ENCODE measurements around the gene FARS2. TPM values are rescaled to one million over a fixed set of nuclear protein-coding genes. Genes with fewer than 3 reads are reported as not detected.

Gene FARS2
- total RNA-seq, 1 donor from 2014 or later: 16.5 TPM

GRCh38 chr6:5504078-5504477 is 242.8 kb downstream of the FARS2 start:
- Histone ChIP-seq H3K4me3 (no peak overlapping the region), H3K27me3 (no peaks in the 10 kb centered on the region), H3K27ac (no peak overlapping the region), H3K9me3 (no peaks in the 10 kb centered on the region), H3K4me1 (peaks cover 3% of the 10 kb centered on the region), H3K36me3 (no peaks in the 10 kb centered on the region)
- intact Hi-C loops (cut with DNase I): no loop called here
- no peak for TF ChIP-seq POLR2AphosphoS5 (IDR thresholded peaks at IDR 0.05; ENCODE audit: insufficient read depth in 1 of 2, low read depth in 1 of 2)
- TF ChIP-seq POLR2A (IDR thresholded peaks at IDR 0.05): no peak
- DNase-seq (ENCODE audit: extremely low spot score in 2 of 2): no peak

- Histone ChIP-seq H3K36me3 (no peaks in the 10 kb centered on the region), H3K27me3 (no peaks in the 10 kb centered on the region), H3K9me3 (no peaks in the 10 kb centered on the region), H3K27ac (no peak overlapping the region), H3K4me1 (no peaks in the 10 kb centered on the region), H3K4me3 (no peak overlapping the region)
- TF ChIP-seq POLR2A (IDR thresholded peaks at IDR 0.05): no peak
- no peak for TF ChIP-seq CTCF (IDR thresholded peaks at IDR 0.05)
- TF ChIP-seq POLR2AphosphoS5 (IDR thresholded peaks at IDR 0.05; ENCODE audit: insufficient read depth in 1 of 2, low read depth in 1 of 2): no peak
- DNase-seq (ENCODE audit: extremely low spot score in 2 of 2): no peak
- intact Hi-C loops (cut with DNase I): no loop called here
Measured at GRCh38 chr6:5506149-5506548, 244.8 kb downstream of the FARS2 start.

GRCh38 chr6:5506597-5506996 is 245.3 kb downstream of the FARS2 start:
- intact Hi-C loops (cut with DNase I): no loop called here
- DNase-seq (ENCODE audit: extremely low spot score in 2 of 2): no peak
- TF ChIP-seq POLR2A (IDR thresholded peaks at IDR 0.05): no peak

GRCh38 chr6:5507131-5507681 is 245.9 kb downstream of the FARS2 start:
- no peak overlapping the region for H3K27ac ChIP-seq
- no peak for DNase-seq (ENCODE audit: extremely low spot score in 2 of 2)
- H3K27me3 ChIP-seq: no peaks in the 10 kb centered on the region
- H3K4me3 ChIP-seq: no peak overlapping the region
- intact Hi-C loops (cut with DNase I): no loop called here
- no peaks in the 10 kb centered on the region for H3K9me3 ChIP-seq
- H3K4me1 ChIP-seq: no peaks in the 10 kb centered on the region
- TF ChIP-seq CTCF (IDR thresholded peaks at IDR 0.05): no peak
- TF ChIP-seq POLR2AphosphoS5 (IDR thresholded peaks at IDR 0.05; ENCODE audit: insufficient read depth in 1 of 2, low read depth in 1 of 2): no peak
- TF ChIP-seq POLR2A (IDR thresholded peaks at IDR 0.05): no peak
- H3K36me3 ChIP-seq: no peaks in the 10 kb centered on the region

More at GRCh38 chr6:5506597-5506996, 245.3 kb downstream of the FARS2 start:
- Histone ChIP-seq H3K4me3 (no peak overlapping the region), H3K9me3 (no peaks in the 10 kb centered on the region), H3K36me3 (no peaks in the 10 kb centered on the region), H3K27me3 (no peaks in the 10 kb centered on the region), H3K27ac (no peak overlapping the region), H3K4me1 (no peaks in the 10 kb centered on the region)

GRCh38 chr6:5509106-5509505 is 247.8 kb downstream of the FARS2 start:
- TF ChIP-seq POLR2AphosphoS5 (IDR thresholded peaks at IDR 0.05; ENCODE audit: insufficient read depth in 1 of 2, low read depth in 1 of 2) (no peak), POLR2A (IDR thresholded peaks at IDR 0.05) (no peak), CTCF (IDR thresholded peaks at IDR 0.05) (no peak)
- no peaks in the 10 kb centered on the region for H3K4me1 ChIP-seq
- no peak overlapping the region for H3K4me3 ChIP-seq
- intact Hi-C loops (cut with DNase I): no loop called here
- no peak for DNase-seq (ENCODE audit: extremely low spot score in 2 of 2)
- no peaks in the 10 kb centered on the region for H3K36me3 ChIP-seq
- no peaks in the 10 kb centered on the region for H3K27me3 ChIP-seq
- H3K27ac ChIP-seq: no peak overlapping the region
- H3K9me3 ChIP-seq: no peaks in the 10 kb centered on the region

- no peak for DNase-seq (ENCODE audit: extremely low spot score in 2 of 2)
- Histone ChIP-seq H3K4me3 (no peak overlapping the region), H3K27me3 (no peaks in the 10 kb centered on the region), H3K27ac (no peak overlapping the region), H3K4me1 (no peaks in the 10 kb centered on the region), H3K9me3 (no peaks in the 10 kb centered on the region), H3K36me3 (no peaks in the 10 kb centered on the region)
- intact Hi-C loops (cut with DNase I): no loop called here
- TF ChIP-seq POLR2AphosphoS5 (IDR thresholded peaks at IDR 0.05; ENCODE audit: insufficient read depth in 1 of 2, low read depth in 1 of 2): no peak
- TF ChIP-seq CTCF (IDR thresholded peaks at IDR 0.05): no peak
- no peak for TF ChIP-seq POLR2A (IDR thresholded peaks at IDR 0.05)
Measured at GRCh38 chr6:5510331-5511133, 249.2 kb downstream of the FARS2 start.

All from vagina (tissue), 2 donors.